COLO829 (cell line): ENCODE data around the gene TGIF2.
A peak's percentile ranks its signal among the peaks of the same experiment; 100 is the strongest.
"Not testable (repeated sequence)": the region's sequence is repeated elsewhere in the genome, so short reads cannot be mapped to it uniquely, and the experiment has no call there.

Source experiments
- DNase-seq: peaks from one replicate; pipeline ENCODE4 v3.0.0; 2012; ENCODE audit warnings: low spot score

The TGIF2 gene

DNA sequence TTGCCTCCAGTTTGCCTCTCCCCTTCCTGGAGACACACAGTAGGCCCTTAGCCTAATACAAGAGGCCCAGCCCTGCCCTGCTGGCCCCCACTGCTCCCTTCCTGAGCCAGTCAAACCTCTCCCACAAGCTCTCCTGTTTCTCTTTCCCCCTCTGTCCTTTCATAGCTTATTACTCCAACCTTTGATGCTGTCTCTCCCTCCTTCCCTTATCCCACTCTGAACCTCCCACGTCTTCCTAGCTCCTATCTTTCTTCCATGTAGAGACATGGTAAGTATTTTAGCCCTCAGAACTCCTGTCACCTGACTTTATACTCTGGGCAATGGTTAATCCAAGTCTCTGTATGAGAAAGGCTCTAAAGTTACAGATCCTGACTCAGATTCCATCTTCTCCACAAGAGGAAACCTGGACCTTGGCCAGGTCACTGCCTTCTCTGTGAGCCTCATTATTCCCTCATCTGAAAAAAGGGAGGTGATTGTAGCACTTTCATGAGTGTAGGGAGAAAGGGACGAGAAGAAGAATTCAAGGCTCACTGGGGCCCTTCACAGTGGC lies 6.7 kb downstream of the TGIF2 start:
- DNase-seq = peak; percentile 82

DNA sequence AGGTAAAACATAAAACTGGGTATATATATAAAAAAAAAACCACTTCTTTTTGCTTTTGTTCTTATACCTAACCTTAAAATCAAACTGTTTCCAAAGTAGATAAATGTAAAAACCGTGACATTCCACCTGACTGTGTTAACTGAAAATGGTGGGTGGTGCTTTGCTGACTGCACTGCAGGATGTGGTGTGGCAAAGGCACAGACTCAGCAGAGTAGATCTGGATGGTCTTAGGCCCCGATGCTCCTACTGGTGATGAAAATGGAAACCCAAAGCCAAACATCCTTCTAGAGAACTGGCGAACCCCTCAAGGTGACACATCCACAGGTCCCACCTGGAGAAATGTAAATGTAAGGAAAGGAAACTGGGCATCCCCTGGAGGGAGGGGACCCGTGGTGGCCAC lies 8.9 kb downstream of the TGIF2 start:
- no peak for DNase-seq

DNA sequence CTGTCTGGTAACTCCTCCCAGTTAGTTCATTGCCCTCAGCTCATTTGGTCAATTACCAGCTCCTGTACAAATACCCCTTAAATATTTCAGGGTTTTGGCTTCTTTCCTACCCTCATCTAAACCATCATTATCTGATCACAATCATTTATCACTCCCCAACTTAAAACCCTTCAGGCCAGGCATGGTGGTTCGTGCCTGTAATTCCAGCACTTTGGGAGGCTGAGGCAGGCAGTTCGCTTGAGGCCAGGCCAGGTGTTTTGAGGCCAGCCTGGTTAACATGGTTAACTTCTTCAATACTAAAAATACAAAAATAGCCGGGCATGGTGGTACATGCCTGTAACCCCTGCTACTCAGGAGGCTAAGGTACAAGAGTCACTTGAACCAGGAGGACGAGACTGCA lies 9.4 kb downstream of the TGIF2 start:
- no peak for DNase-seq

DNA sequence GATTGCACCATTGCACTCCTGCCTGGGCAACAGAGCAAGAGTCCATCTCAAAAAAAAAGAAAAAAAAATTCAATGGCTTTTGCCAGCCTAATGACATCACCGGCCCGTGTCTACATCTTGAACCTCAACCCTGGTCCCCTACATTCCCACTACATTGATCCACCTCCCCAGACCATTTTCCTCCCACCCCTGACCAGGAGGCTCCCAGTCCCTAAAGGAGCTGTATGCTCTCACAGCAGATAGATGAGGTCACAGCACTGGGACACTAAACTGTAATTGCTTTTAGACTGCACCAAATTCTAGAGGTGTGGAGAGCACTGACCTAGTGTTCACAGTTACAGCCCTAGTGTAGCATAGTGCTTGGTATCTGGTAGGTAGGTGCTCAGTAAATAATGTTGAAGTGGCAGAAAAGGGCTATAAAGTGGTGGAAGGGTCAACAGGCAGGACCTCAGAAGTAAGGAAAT lies 10.7 kb downstream of the TGIF2 start:
- DNase-seq = no peak

DNA sequence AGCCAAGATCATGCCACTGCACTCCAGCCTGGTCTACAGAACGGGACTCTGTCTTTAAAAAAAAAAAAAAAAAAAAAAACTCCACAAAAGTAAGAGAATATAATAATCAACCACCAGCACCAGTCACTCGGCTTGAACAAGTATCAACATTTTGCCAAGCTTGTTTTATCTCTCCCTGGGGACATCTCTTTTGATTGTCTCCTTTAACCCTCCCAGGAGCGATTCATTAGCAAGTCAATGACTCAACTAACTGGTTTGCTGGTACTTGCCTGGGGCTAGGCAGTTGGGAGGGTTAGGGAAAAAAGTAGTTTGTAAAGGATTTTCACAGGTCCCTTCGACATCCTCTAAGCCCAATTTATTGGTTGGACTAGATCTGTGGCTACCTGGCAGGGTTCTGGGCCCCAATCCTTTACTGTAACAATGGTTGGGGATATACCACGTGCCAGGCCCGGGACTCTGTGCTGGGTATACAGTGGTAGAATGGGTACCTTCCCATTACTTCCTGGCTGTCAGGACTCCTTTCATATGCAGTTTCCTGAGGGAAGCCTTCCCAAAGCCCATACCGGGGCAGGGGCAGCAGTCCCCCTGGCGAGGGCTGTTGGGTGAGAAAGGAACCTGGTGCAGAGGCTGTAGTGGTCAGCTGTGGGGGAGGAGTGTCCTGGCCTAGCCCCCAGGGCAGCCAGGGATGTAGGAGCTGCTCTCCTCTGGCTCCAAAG lies 12.2 kb downstream of the TGIF2 start:
- peak; percentile 100 for DNase-seq

DNA sequence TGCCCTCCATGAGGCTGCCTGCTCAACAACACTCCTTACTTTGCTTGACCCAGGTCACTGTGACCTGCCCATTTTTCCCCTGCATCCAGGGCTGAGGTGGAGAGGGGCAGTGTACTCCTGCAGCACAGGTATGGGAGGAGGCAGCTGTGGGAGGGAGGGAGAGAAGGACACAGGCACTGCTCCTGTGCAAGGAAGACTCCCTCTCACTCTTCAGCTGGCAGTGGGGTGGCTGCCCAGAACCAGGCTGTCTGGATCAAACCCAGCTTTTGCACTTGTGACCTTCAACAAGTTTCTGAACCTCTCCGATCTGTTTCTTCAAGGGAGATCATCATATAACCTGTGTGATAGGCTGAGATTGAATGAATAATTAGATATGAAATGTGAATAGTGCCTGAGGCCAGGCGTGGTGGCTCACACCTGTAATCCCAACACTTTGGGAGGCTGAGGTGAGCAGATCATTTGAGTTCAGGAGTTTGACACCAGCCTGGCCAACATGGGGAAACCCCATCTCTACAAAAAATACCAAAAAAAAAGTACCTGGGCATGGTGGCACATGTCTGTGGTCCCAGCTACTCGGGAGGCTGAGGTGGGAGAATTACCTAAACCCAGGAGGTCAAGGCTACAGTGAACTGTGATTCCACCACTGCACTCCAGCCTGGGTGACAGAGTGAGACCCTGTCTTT lies 14.1 kb downstream of the TGIF2 start:
- DNase-seq = no peak

DNA sequence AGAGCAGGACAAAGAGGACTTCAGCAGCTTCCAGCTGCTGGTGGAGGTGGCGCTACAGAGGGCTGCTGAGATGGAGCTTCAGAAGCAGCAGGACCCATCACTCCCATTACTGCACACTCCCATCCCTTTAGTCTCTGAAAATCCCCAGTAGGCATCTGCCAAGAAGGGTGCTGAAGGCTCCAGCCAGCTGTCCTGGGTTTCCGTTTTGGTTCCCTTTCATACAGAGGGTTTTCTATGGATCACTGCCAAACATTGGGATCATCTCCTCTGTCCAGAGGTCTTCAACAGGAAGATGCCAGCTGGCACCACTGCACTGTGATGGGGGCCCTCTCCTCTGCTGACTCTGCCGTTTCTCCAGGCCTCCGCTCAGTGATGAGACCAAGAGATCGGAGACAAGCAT lies 17.9 kb downstream of the TGIF2 start:
- no peak for DNase-seq

DNA sequence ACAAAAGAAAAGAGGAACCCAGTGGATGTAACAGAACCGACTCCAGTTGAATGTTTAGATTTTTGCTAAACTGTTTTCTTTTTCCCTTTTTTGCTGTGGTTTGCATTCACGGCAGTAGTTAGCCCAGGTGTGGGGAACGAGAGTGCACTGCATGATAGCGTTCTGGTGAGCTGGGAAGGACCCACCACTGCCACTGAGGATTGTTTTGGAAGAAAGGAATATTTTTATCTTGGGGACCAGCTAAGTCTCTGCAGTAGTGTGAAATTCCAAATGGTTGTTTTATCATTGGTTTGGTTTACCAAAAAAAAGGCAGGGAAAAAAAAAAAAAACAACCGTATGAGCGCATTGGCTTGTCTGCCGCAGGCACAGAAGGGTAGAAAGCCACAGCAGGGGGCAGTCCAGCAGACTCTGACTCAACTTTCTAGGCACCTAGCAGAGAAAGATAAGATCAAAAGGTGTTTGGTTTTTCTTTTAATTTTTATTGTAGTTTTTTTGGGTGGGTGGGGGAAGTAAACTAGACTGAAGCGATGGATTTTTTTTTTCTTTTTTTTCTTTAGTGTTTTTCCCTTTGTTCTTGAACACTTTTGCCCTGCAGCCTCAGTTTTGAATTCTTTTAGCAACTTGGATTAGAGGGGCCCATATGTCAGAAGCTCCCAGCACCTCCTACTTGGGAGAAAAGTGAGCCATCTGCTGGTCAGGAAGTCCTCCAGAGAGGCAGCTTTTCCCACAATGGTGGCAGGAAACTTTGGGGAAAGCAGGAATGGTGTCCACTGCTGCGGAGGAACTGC lies 18.7 kb downstream of the TGIF2 start:
- DNase-seq = no peak

DNA sequence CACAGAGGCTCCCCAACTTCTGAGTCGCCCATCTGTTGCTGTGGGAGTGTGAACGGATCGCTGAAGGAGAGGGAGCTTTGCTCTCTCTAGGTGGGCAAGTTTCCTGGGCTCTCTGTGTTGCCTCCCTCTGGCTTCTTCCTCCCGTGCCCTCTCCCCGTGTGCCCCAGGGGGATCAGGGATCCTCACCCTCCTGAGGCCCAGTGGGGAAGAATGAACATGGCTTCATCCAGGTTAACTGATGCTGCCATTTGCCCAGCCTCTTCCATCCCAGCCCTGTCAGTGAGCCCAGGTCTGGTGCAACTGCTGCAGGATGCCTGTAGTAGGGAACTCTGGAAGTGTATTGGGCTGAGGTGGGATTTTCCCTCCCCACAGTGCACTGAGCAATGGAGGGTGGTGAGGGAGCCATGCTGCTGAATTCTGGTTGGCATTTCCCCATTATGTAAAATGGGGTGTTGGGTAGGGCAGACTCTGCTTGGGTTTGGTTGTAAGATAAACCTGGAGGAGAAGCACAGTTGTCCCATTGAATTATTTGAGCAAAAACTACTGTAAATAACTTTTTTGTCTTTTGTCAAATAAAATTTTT lies 20.0 kb downstream of the TGIF2 start:
- DNase-seq = no peak

DNA sequence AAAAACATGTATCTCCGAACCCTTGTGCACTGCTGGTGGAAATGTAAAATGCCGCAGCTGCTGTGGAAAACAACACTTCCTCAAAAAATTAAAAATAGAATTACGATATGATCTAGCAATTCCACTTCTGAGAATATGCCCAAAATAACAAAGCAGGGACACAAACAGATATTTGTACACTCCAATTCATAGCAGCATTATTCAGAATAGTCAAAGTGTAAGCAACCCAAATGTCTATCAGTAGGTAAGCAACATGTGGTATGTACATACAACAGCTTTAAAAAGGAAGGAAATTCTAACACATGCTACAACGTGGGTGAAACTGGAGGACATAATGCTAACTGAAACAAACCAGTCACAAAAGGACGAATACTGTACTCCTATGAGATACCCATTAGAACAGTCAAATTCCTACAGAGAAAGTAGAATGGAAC lies 26.5 kb downstream of the TGIF2 start:
- DNase-seq = no peak

DNA sequence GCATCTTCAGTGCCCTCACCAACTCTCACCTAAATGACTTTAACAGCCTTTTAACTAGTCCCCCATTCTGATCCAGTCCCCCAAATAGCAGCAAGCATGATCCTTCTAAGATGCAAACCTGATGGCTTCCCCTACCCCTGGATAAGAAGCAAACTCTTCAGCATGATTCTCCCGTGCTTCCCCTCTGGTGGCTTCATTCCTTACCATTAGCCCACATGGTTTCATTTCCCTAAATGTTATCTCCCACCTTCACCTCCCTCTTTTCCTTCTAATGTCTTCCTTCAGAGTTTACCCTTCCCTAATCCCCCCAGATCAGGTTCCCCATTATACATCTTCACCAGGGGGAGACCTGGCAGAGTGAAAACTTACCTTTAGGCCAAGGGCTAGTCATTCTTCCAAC lies 28.1 kb downstream of the TGIF2 start:
- DNase-seq = no peak

DNA sequence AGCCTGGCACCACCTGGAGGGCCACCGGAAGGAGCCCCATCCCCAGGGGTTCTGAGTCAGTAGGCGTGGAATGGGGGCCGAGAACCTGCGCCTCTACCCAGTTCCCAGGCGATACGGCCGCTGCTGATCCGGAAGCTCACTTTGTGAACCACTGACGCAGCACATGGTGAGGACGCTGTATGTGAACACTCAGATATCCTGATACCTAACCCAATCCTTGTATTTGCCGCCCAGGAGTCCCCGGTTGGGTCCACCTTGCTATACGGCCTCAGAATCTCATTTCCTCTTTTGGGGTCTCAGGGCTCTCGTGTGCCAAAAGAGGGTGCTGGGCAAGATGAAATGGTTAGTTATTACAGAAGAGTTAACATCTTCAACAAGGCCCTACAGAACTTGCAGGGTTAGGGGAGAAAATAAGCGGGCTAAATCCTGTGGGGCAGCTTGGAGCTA lies 31.6 kb downstream of the TGIF2 start:
- no peak for DNase-seq

DNA sequence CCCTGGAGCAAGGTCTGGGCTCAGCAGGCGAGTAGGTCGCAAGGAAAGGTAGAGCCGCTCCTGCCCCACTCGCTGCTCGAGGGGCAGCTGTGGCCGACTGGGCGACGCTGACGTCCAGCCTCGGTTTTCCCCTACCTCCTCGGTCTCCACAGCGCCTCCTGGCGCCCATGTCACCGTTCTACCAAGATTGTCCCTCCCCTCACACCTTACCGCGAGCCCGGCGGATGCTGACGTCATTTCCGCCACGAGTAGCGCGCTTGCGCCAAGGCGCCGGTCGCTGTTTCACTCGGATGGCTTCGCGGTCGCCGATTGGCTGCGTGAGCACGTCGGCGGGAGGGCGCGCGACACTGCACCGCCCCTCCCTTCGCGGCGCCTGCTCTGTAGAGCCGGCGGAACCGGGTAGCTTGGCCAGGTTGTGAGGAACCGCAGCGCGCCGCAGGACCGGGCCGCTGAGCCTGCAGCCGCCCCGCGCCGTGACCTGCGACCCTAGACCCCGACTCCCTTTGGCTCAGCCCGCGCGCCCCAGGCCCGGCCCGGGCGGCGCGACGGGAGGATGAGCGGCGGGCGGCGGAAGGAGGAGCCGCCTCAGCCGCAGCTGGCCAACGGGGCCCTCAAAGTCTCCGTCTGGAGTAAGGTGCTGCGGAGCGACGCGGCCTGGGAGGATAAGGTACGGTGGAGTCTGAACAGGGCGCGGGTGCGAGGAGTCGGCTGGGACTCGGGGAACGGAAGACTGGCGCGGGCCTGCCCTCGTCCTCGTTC lies 32.2 kb downstream of the TGIF2 start, which contains the start of gene RAB5IF:
RAB5IF (plus strand) TSS at position 381 of the 759 bp plus-strand sequence; CDS start at position 554, 173 bp downstream.
- peak; percentile 97 for DNase-seq

DNA sequence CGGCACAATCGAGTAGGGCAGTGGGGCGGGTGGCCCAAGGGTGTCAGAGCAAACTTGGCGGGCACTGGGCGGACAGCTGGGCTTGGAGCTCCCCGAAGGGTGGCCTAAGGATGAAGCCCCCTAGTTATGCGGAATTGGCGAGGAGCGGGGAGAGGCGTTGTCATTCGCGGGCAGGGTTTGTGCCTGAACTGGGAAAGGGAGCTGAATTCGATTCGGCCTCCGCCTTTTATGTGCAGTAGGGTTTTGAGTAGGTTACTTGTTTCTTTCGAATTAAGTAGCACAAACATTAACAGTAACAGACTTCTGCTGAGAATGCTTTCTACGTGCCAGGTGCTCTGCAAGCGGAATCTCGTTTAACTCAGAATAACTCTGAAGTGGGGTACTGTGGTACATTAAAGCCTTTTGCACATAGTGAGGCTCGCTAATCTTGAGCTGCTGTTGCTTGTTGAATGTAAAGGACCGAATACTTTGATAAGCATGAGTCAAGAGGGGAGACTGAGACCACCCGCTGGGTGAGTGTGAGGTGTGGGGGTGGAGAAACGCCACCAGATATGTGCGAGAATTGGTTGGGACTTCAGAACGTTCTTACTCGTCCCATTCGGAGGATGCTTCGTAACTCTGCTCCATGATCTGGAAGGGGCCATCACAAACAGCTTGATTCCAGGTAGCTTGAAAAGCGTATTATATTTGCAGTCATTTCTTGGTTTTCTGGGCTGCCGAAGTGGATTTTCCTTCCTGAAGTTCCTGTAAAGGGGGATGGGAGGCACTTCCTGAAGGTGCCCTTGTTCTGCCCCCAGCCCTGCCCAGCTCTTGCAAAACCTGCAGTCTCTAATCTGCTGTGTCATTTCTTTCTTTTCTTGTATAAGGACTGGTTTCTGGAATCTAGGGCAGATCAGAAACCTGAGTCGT lies 33.0 kb downstream of the TGIF2 start:
- no peak for DNase-seq

DNA sequence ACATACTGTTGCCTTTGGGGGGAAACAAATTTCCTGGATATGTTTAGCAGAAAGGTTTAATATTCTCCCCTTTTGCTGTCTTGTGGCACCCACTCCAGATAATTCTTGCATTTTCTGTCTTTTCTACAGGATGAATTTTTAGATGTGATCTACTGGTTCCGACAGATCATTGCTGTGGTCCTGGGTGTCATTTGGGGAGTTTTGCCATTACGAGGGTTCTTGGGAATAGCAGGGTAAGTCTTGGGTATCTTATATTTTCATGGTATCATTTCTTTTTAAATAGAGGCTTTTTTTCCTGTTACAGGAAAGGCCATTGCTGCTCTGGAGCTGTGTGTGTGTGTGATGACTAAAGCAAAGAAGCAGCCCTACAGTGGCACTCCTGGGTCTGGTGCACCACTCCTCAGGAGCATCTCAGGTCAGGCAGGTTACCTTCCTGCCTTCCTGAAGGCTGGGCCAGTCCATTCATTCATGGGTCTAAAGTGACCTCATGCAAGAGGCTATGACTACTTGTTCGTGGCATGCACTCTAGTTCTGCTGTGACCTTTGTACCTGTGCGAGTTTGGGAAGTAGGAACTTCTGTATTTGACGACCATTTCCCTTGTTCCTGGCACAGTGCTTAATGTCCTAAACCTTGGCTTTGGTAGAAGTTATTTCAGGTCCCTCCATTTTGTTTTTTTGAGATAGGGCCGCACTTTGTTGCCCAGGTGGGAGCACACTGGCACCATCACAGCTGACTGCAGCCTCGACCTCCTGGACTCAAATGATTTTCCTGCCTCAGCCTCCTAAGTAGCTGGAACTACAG lies 34.4 kb downstream of the TGIF2 start:
- no peak for DNase-seq

DNA sequence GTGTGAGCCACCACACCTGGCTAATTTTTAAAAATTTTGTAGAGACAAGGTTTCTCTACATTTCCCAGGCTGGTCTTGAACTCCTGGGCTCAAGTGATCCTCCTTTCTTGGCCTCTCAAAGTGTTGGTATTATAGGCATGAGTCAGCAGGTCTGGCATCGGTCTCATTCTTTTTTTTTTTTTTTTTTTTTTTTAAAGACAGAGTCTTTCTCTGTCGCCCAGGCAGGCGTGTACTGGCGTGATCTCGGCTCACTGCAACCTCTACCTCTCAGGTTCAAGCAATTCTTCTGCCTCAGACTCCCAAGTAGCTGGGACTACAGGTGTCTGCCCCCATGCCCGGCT lies 35.0 kb downstream of the TGIF2 start:
- not testable (repeated sequence) for DNase-seq

DNA sequence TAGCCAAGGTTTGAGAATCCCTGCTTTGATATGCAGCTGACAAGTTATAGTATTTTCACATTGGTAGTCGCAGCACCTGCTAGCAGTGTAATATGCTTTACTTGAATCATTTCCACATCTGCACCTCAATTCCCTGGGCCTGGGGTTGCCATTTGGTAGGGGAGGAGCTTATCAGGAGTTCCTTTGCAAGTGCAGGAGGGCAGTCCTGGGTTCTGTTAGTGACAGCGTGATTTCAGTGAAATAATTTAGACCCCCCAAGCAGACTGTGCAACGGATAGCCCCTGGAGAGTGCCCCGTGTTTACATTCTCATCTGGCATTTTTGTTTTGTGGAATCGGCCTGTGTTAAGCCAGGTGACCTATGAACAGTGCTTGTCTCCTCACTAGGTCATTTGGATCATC lies 38.2 kb downstream of the TGIF2 start:
- DNase-seq = no peak

DNA sequence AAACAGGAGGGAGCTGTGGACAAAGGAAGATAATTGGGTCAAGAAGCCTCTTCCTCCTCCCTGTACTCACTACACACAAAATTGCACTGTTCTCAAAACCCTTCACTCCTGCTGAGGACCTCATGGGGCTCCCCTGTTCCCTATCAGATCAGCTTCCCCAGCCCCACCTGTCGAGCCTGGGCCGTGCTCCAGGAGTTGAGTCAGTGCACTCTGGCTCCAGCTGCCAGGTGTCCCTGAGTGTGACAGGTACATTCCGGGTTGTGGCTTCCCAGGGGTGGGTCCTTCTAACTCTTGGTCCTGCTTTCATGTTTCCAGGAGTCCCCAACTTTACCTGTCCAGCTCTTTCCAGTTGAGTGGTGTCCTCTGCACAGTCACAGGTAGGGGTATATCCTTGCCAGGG lies 40.6 kb downstream of the TGIF2 start:
- DNase-seq = no peak

DNA sequence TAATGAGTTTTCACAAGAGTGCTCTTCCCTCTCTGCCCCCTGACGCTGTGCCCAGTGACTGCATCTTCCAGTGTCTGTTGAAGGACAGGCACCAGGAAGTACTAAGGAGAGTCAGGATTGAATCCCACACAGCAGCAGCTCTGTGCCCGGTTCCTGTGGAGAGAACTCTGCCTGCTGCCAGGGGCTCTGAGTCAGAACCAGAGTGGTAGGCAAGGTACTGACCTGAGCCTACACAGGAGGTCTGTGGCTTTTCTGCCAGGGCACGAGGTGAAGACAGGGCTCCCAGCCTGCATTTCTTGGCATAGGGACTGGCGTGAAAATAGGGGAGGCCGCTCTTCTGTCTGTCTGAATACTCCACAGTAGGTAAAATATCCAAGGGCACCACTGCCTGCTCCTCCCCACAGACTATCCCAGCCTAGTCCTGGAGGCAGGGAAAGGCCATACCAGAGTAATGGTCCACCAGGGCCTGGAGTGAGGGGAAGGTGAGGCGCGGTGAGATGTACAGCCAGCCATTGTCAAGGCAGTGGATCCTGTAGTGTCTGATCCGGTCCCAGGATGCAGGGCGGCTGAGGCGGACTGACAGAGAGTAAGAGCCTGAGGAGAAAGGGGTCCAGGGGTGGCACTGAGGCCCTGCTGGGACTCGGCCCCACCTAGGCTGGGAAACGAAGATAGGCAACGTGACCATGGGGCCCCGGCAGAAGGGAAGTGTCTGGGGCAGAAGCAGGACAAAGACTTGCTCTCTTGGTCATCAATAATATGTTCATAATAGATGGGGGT lies 41.6 kb downstream of the TGIF2 start:
- no peak for DNase-seq
